ENCODE measurements around the gene DDX39A.

DDX39A gene

GRCh38 chr19:14361824-14362223, 57.3 kb downstream of the DDX39A start:
- DNase-seq, result no peak

All from activated CD4-positive, alpha-beta T cell treated with anti-CD3 and anti-CD28 coated beads, Interleukin-2, Interleukin-6, amounts not matched to agents 100 ng/mL and 50 ng/mL, durations not matched to agents 16 hours and 8 hours (primary cell).